Glomerular endothelial cell (primary cell): ENCODE results near the gene STT3B. TPM values are rescaled to one million over a fixed set of nuclear protein-coding genes. Genes with fewer than 3 reads are reported as not detected.
"Not testable (repeated sequence)": the region's sequence is repeated elsewhere in the genome, so short reads cannot be mapped to it uniquely, and the experiment has no call there.

ENCODE experiments used
- DNase-seq: peaks from one replicate; pipeline ENCODE4 v3.0.0-alpha.2; 2011; ENCODE audit warnings: low read depth, low spot score; ENCODE audit errors: extremely low read depth
- total RNA-seq: library from RNA; depleted of rRNA; stranded (reverse); fragments of >200 nt; gene quantifications from 2 replicates; pipeline ENCODE4 v1.2.3, GENCODE V29; 2015

The STT3B gene
- total RNA-seq, result 108 and 130 TPM in 2 replicates

- DNase-seq, result no peak
These were observed at the start of gene STT3B for GRCh38 chr3:31532587-31533168. Gene STT3B (plus strand): TSS chr3:31532925. CDS start chr3:31532999, 74 bp downstream.

- no peak for DNase-seq
These were observed 48.9 kb upstream of the STT3B start for GRCh38 chr3:31483776-31484175.

- no peak for DNase-seq
These were observed 47.5 kb upstream of the STT3B start for GRCh38 chr3:31485196-31485595.

DNA sequence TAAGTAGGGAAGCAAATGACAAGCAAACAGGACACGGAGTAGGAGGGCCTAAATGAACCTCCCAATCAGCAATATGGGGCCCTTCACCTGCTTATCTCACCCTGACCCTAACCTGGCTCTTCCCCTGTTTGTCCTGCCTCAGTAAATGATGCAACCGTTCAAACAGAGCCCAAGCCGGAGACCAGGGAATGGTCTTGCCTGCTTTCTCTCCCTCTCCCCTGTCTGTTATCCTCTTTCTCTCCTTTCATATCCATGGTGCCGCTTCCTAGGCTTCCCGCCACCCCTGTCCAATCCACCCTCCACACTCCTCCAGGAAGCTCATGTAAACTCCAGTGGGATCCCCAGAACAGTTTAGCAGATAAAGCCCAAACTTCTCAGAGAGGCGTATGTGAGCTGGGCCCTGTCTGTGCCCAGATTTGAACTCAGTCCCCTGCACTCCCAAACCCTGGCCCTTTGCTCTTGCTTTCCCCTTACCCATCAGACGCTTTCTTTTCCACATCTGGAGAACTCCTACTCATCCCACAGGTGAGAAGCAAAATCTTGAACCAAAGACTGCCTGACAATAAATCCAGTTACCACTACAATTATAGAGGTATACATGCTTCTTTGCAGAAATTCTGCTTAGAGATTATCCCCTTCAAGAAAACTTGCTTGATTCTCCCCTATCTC lies 45.7 kb upstream of the STT3B start:
- DNase-seq, result no peak

- no peak for DNase-seq
These were observed 44.2 kb upstream of the STT3B start for GRCh38 chr3:31488475-31489017.

DNA sequence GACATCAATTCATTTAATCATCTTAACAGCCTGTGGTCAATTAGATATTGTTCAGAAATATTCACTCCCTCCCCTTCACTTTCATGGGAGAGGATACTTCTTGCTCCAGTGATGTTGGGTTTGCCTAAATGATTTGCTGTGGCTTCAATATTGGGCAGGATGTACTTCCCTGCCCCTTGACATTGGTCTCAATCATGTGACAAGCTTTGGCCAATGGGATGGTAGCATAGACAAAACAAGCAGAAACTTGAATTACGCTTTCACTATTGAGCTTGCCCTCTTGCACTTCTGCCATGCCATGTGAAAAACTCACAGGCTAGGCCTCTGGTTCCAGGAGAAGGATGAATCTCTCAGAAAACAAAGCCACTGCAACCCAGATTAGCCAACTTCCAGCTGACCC lies 42.2 kb upstream of the STT3B start:
- no peak for DNase-seq

DNA sequence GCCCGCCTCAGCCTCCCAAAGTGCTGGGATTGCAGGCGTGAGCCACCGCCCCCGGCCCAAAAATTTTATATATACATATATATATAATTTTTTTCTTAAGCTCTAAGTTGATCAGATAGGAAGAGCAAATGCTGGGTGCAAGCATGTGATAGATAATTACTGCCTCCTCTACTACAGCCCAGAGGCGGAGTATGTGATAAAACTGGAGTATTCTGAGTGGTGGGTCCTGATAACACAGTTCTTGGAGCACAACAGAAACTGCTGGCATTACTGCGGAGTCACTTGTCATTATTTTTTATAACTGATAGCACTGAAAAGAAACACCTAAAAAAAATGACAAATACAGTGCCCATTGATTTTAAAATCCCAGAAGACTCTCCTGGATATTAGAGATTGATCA lies 41.1 kb upstream of the STT3B start:
- DNase-seq, result no peak

- no peak for DNase-seq
These were observed 39.6 kb upstream of the STT3B start for GRCh38 chr3:31493149-31493548.

DNA sequence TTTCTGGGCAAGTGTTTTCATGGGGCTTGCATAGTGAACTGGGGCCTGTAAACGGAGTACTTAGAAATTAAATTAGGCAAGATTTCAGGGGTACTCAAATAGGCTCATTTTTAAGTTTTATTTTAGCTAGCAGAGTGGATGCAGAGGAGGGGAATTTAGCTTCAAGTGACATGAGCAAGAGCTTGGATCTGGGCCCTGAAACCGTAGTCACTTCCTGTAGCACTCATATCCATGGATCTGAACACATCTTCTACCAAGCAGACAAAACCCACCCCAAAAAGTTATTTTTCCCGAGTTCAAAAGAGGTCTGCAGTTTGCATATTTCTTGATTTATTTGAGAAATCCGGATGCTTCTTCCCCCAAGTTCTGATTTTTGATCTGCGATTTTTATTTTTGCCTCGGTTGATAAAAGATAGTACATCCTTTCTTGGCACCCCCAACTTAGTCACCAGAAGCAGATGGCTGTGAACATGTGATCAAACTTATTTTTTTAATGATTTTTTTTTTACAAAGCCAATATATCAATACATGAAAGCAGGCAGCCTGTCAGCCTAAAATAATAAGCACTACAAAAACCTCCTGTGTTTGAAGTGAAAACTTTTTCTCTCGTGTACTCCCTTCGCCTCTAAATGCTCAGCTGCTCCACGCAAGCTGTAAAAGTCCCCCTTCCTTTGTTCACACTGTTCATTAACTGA lies 36.6 kb upstream of the STT3B start:
- no peak for DNase-seq

- no peak for DNase-seq
These were observed 33.9 kb upstream of the STT3B start for GRCh38 chr3:31498791-31499190.

DNA sequence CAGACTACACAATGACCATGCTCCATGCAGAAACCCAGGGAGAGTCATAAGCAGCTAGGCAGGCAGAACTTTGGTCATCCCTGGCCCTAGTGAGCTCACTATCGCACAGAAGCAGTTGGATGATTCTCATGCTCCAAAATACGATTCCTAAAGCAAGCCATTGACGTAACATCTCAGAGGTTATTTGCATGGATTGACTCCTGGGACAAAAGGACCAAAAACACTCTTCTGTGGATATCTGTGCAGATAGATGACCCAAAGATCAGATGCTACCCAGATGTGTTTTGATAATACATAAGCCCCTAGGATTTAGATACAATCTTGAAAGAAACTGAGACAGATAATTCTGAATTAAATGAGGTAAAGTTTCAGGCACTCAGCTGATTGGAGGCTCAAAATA lies 33.4 kb upstream of the STT3B start:
- no peak for DNase-seq

DNA sequence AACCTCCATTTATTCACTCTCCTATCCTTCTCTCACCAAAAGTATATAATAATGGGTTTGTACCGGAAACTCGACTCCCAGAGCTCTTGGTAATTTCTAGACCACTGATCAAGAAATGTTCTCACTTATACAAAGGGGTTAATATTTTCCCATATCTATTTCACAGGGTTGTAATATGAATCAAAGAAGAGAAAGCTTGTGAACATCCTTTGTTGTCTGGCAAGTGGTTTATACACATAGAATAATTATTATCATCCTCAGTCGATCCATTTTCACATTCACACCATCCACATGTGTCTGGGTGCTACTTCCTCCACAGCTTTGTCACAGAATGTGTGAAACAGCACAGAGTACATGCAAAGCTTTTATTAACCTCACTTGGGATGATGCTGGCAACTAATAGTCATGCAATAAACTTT lies 29.9 kb upstream of the STT3B start:
- no peak for DNase-seq

GRCh38 chr3:31503456-31503855 lies 29.3 kb upstream of the STT3B start:
- no peak for DNase-seq

GRCh38 chr3:31504230-31504629 lies 28.5 kb upstream of the STT3B start:
- no peak for DNase-seq

GRCh38 chr3:31505371-31506048 lies 27.2 kb upstream of the STT3B start:
- DNase-seq, result no peak

- DNase-seq, result not testable (repeated sequence)
These were observed 26.2 kb upstream of the STT3B start for GRCh38 chr3:31506515-31506914.

DNA sequence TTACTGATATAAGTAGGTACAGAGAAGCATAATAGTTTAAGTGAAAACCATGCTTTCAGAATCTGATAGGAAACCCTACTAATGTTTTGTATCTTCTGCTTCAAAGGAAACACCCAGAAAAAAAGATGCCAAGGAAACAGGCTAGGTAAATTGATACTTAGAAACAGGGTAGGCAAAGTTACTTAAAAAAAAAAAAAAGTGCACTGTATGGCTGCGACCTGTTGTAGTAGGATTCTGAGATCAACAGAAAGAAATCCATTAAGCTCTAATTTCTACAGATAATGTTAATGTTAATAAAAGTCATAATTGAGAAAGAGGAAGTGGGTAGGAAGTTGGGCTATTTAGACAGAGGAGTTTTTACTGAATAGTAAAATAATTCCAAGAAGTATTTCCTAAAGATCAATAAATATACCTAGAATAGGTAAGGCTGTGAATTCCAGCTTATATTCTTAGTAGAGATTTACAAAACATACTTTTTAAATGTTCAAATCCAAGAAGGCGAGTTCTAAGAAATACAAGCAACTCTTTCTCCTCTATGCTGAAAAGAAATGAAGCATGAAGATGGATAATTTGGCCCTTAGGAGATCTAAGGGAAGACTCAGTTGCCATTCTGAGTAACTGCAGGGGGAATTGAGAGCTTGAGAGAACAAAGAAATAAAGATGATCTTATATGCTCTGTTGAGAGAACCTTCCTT lies 24.1 kb upstream of the STT3B start:
- no peak for DNase-seq

DNA sequence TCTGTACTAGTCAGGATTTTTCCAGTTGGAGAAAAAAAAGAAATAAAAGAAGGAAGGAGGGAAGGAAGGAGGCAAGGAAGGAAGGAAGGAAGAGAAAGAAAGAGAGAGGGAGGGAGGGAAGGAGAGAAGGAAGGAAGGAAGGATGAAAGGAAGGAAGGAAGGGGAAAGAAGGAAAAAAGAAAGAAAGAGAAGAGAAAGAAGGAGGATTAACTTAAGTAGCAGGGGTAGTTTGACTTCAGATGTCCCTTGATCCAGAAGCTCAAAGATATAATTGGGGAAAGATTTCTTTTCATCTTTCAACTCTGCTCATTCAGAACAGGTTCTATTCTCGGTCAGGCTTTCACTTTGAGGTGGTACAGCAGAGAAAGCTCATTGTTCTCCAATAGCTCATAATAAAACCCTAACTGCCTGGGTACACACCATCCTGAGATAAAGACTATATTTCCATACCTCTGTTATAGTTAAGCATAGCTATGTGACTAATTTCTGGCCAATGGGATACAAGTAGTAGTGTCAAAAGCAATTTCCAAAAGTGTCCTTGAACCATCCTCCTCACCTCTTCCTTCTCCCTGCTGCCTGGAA lies 23.5 kb upstream of the STT3B start:
- no peak for DNase-seq

DNA sequence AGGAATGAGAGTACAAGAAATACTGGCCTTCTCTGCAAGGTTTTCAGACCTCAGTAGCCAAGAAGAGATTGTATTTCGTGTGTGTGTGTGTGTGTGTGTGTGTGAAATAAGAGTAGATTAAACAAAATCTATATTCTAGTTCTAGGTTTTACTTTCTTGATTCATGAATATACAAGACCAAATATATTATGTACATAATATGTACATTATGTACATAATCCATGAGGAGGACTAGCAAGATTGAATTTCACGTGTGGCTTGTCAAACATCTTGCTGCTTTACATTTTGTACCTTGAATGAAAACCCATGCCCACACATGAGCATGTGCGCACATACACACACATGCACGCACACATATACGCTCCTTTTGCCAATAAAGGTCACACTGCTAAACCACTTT lies 18.2 kb upstream of the STT3B start:
- DNase-seq, result no peak
